ENCODE data around the gene S100P.

DNA sequence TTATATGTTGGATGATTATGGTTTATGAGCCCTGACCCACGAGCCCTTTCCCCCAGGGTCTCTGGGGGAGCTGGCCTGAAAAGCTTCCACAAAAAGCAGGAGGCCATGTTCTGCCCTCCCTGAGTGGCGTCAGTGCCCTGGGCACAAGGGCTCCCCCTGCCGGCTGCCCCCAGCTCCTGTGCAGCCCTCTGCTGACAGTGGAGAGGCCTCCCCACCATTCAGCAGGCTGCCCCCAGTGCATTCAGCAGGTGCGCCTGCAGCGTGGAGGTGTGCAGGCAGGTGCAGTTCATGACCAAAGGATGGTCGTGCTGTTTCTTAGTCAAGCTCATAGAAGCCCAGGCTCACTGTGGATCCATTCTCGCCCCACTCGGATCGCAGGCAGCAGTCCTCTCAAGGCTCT, 12.5 kb upstream of the S100P start:
- TF ChIP-seq, protein P1, sequence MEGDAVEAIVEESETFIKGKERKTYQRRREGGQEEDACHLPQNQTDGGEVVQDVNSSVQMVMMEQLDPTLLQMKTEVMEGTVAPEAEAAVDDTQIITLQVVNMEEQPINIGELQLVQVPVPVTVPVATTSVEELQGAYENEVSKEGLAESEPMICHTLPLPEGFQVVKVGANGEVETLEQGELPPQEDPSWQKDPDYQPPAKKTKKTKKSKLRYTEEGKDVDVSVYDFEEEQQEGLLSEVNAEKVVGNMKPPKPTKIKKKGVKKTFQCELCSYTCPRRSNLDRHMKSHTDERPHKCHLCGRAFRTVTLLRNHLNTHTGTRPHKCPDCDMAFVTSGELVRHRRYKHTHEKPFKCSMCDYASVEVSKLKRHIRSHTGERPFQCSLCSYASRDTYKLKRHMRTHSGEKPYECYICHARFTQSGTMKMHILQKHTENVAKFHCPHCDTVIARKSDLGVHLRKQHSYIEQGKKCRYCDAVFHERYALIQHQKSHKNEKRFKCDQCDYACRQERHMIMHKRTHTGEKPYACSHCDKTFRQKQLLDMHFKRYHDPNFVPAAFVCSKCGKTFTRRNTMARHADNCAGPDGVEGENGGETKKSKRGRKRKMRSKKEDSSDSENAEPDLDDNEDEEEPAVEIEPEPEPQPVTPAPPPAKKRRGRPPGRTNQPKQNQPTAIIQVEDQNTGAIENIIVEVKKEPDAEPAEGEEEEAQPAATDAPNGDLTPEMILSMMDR (conservative IDR thresholded peaks at IDR 0.05; ENCODE audit: low read depth, low read length): no peak
- no peak for TF ChIP-seq EZH2 (IDR thresholded peaks at IDR 0.05; ENCODE audit: borderline replicate concordance, low read depth, low read length, poor library complexity, severe bottlenecking)

Measured in A673 (cell line).